HepG2 (cell line): ENCODE results near the gene BAMBI.

Experiments used
- ARNT ChIP-seq: fragments of 450-650 bp; IDR thresholded peaks from 2 replicates; pipeline ENCODE4 v1.6.1; 2017
- CTCF ChIP-seq: sonication (generic); formaldehyde crosslinking; IDR thresholded peaks from 2 replicates; pipeline ENCODE4 v1.5.0; 2020; ENCODE audit warnings: mild to moderate bottlenecking, missing genetic modification reagents, moderate library complexity
- HNF4A ChIP-seq: sonication (generic); formaldehyde crosslinking; IDR thresholded peaks from 2 replicates; pipeline ENCODE4 v1.4.0; 2020; ENCODE audit warnings: missing genetic modification reagents
- JUN ChIP-seq: sonication (generic); formaldehyde crosslinking; IDR thresholded peaks from 2 replicates; pipeline ENCODE4 v1.4.0; 2020; ENCODE audit warnings: mild to moderate bottlenecking, missing genetic modification reagents
- KIAA2018 ChIP-seq: sonication (generic); formaldehyde crosslinking; IDR thresholded peaks from 2 replicates; pipeline ENCODE4 v1.5.0; 2020; ENCODE audit warnings: mild to moderate bottlenecking, missing genetic modification reagents, borderline replicate concordance
- PTBP1 ChIP-seq: fragments of 200-400 bp; formaldehyde crosslinking; IDR thresholded peaks from 2 replicates; pipeline ENCODE4 v1.6.1; 2018; ENCODE audit warnings: low read length, low read depth; ENCODE audit not compliant: poor library complexity, severe bottlenecking
- SMAD1 ChIP-seq: sonication (generic); formaldehyde crosslinking; IDR thresholded peaks from 2 replicates; pipeline ENCODE4 v1.4.0; 2020; ENCODE audit warnings: missing genetic modification reagents, low read depth, mild to moderate bottlenecking, borderline replicate concordance
- SRSF1 ChIP-seq: fragments of 200-400 bp; formaldehyde crosslinking; optimal IDR thresholded peaks from 2 replicates; pipeline ENCODE3; 2017; ENCODE audit warnings: mild to moderate bottlenecking, low read depth, low read length, moderate library complexity
- TF ChIP-seq, protein P1 (sequence below): sonication (generic); formaldehyde crosslinking; IDR thresholded peaks from 2 replicates; pipeline ENCODE4 v1.8.0; 2022; ENCODE audit warnings: missing genetic modification reagents, mild to moderate bottlenecking, moderate library complexity, borderline replicate concordance
- TF ChIP-seq, protein P2 (sequence below): sonication (generic); formaldehyde crosslinking; IDR thresholded peaks from 2 replicates; pipeline ENCODE4 v1.5.1; 2020; ENCODE audit warnings: missing genetic modification reagents, mild to moderate bottlenecking, borderline replicate concordance

- TF ChIP-seq JUN (CRISPR knock-in tag): no peak
- TF ChIP-seq, protein P1, sequence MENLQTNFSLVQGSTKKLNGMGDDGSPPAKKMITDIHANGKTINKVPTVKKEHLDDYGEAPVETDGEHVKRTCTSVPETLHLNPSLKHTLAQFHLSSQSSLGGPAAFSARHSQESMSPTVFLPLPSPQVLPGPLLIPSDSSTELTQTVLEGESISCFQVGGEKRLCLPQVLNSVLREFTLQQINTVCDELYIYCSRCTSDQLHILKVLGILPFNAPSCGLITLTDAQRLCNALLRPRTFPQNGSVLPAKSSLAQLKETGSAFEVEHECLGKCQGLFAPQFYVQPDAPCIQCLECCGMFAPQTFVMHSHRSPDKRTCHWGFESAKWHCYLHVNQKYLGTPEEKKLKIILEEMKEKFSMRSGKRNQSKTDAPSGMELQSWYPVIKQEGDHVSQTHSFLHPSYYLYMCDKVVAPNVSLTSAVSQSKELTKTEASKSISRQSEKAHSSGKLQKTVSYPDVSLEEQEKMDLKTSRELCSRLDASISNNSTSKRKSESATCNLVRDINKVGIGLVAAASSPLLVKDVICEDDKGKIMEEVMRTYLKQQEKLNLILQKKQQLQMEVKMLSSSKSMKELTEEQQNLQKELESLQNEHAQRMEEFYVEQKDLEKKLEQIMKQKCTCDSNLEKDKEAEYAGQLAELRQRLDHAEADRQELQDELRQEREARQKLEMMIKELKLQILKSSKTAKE (CRISPR knock-in tag): no peak
- TF ChIP-seq CTCF: no peak
- TF ChIP-seq, protein P2, sequence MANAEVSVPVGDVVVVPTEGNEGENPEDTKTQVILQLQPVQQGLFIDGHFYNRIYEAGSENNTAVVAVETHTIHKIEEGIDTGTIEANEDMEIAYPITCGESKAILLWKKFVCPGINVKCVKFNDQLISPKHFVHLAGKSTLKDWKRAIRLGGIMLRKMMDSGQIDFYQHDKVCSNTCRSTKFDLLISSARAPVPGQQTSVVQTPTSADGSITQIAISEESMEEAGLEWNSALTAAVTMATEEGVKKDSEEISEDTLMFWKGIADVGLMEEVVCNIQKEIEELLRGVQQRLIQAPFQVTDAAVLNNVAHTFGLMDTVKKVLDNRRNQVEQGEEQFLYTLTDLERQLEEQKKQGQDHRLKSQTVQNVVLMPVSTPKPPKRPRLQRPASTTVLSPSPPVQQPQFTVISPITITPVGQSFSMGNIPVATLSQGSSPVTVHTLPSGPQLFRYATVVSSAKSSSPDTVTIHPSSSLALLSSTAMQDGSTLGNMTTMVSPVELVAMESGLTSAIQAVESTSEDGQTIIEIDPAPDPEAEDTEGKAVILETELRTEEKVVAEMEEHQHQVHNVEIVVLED (CRISPR knock-in tag): no peak
- TF ChIP-seq KIAA2018 (CRISPR knock-in tag): no peak
- no peak for TF ChIP-seq SRSF1
- no peak for TF ChIP-seq PTBP1
- TF ChIP-seq ARNT: no peak
- TF ChIP-seq SMAD1: no peak
- no peak for TF ChIP-seq HNF4A (CRISPR knock-in tag)
Observed at GRCh38 chr10:28676326-28676967, 874 bp upstream of the BAMBI start.
